ENCODE results near the gene PWWP2B. TPM values are rescaled to one million over a fixed set of nuclear protein-coding genes. Genes with fewer than 3 reads are reported as not detected.

PWWP2B gene
- total RNA-seq, 4 donors from 2014 or later: 14.5 to 35.4 (median 27.3) TPM

DNA sequence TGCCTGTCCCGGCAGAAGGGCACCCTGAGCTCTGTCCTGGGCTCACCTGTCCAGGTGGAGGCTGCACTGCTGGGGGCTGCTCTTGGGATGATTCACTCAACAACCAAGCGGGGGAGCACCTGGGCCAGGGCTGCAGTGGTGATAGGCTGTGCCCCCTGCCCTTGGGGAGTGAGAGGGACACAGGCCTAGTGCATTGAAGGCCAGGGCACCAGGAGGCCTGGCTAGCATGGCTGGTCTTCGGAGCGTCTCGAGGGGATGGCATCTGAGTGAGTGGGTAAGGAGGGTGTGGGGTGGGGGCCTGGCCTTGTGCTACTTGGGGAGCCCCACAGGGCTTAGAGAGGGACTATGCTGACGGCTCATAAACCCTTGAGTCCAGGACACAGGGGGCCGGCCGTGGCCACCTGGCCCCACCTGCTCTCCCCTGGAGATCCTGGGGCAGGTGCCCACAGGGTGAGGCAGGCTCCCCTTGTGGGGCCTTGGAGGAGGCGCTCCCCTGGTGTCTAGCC is 3.1 kb downstream of the PWWP2B start:
- no peaks in the 10 kb centered on the region for H3K9me3 ChIP-seq
- peak; percentile 1 to 27 for DNase-seq
- H3K4me3 ChIP-seq (replicated peaks in 1 of 3): no peak overlapping the region
- peaks cover 3 to 4% of the 10 kb centered on the region in 2 donors for H3K36me3 ChIP-seq
- TF ChIP-seq, protein P1, sequence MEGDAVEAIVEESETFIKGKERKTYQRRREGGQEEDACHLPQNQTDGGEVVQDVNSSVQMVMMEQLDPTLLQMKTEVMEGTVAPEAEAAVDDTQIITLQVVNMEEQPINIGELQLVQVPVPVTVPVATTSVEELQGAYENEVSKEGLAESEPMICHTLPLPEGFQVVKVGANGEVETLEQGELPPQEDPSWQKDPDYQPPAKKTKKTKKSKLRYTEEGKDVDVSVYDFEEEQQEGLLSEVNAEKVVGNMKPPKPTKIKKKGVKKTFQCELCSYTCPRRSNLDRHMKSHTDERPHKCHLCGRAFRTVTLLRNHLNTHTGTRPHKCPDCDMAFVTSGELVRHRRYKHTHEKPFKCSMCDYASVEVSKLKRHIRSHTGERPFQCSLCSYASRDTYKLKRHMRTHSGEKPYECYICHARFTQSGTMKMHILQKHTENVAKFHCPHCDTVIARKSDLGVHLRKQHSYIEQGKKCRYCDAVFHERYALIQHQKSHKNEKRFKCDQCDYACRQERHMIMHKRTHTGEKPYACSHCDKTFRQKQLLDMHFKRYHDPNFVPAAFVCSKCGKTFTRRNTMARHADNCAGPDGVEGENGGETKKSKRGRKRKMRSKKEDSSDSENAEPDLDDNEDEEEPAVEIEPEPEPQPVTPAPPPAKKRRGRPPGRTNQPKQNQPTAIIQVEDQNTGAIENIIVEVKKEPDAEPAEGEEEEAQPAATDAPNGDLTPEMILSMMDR (IDR thresholded peaks at IDR 0.05): no peak
- no peak for TF ChIP-seq POLR2A (IDR thresholded peaks at IDR 0.05)
- H3K27ac ChIP-seq: peak overlapping the region; percentile 85 to 95 (median 92)
- WGBS, 2 donors: 79 to 85% methylated on average over 6 to 7 of the region's 9 CpGs
- intact Hi-C loops (cut with DNase I): no loop called here
- H3K27me3 ChIP-seq: no peaks in the 10 kb centered on the region
- peaks cover 50 to 63% of the 10 kb centered on the region in 2 donors for H3K4me1 ChIP-seq

DNA sequence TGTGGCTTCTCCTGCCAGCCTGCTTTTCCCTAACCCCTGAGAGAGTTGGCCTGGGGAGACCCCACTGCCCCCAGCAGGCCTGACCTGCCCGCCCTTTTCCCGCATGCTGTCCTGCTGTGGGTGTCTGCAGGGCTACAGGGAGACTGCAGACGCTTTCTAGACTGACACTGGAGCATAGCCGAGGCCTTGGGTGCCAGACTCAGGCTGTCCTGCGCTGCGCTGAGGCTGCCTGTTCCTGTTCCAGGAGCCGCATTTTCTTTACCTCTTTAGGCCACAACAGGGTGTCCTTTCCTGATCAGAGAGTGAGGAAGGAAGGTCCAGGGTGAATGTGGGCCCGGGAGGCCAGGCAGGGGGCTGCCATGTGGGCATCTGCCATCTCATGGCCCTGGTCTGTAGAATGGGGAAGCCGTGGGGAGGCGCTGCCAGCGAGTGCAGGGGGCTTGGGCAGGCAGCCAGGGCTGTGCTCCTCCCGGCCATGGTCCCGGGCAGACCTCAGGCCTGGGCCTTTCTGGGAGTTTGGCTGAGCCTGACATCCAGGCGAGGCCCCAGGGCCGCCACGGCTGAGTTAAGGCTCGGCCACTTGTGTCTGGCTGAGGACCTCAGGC is 3.6 kb downstream of the PWWP2B start:
- 37 to 65% methylated on average over 4 to 7 of the region's 17 CpGs for WGBS, 2 donors
- DNase-seq: peak; percentile 90 to 91
- Histone ChIP-seq H3K4me3 (replicated peaks in 1 of 3) (no peak overlapping the region), H3K27me3 (no peaks in the 10 kb centered on the region), H3K4me1 (peaks cover 44 to 57% of the 10 kb centered on the region in 2 donors), H3K27ac (peak overlapping the region; percentile 85 to 95 (median 92)), H3K36me3 (peaks cover 9 to 10% of the 10 kb centered on the region in 2 donors), H3K9me3 (no peaks in the 10 kb centered on the region)
- TF ChIP-seq, protein P1 (IDR thresholded peaks at IDR 0.05): no peak
- TF ChIP-seq POLR2A (IDR thresholded peaks at IDR 0.05): no peak
- intact Hi-C loops (cut with DNase I): no loop called here

DNA sequence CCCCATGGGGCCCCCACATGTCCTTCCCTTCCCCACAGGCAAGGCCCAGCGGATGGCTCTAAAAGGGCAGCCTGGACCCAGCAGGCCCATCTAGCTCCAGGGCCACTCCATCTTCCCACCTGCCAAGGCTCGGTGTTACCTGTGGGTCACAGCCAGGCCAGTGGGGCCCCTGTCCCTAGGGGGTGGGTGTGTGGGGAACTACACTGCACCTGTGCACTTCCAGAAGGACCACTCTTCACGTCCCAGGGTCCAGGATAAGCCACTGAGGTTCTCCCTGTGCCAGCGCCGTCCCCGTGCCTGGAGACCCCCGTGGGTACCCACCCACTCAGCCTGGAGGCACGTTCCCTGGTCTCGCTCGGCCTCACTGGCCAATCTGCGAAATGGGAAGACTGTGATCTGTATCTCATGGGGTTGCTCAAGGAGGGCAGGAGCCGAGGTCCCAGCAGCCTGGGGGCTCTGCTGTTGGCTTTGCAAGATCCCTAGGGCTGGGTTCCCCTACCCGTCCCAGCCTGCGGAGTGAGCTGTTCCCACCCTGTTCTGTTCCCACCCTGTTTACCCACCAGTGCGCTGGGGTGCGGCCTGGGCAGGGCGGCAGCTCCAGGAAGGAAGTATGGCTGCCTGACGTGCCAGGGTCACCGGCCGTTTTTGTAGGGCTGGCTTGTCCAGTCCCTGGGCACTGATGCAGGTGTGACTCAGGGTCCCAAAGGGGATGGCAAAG is 4.6 kb downstream of the PWWP2B start:
- no peaks in the 10 kb centered on the region for H3K27me3 ChIP-seq
- H3K36me3 ChIP-seq: peaks cover 18 to 19% of the 10 kb centered on the region in 2 donors
- no peaks in the 10 kb centered on the region for H3K9me3 ChIP-seq
- intact Hi-C loops (cut with DNase I): no loop called here
- WGBS, 2 donors: 75 to 90% methylated on average over 4 to 18 of the region's 20 CpGs
- TF ChIP-seq, protein P1 (IDR thresholded peaks at IDR 0.05): no peak
- no peak for TF ChIP-seq POLR2A (IDR thresholded peaks at IDR 0.05)
- no peak overlapping the region for H3K4me3 ChIP-seq (replicated peaks in 1 of 3)
- peaks cover 40 to 57% of the 10 kb centered on the region in 2 donors for H3K4me1 ChIP-seq
- peak overlapping the region; percentile 85 to 95 (median 92) for H3K27ac ChIP-seq
- peak; percentile 4 to 17 for DNase-seq

DNA sequence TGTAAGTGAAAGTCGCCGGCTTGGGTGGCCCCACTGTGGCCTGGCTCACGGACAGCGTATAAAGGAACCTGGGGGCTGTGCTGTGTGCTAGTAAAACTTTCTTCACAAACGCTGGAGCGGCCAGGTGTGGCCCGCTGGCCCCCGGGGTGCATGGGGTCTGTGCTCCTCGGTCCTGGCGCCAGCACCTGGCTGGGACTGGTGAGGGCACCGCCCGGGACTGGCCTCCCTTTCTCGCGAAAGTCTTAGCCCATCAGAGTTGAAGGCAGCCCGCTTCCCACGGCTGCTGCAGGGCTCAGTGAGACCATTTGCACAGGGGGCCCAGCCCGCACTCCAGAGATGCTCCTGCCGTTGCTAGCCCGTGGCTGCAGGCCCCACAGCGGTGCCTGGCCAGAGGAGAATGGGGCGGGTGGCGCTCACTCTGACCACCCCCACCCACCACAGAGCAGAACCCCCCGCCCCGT is 5.8 kb downstream of the PWWP2B start:
- Histone ChIP-seq H3K4me3 (replicated peaks in 1 of 3) (no peak overlapping the region), H3K27me3 (no peaks in the 10 kb centered on the region), H3K4me1 (peaks cover 51 to 68% of the 10 kb centered on the region in 2 donors), H3K36me3 (peaks cover 18 to 24% of the 10 kb centered on the region in 2 donors), H3K27ac (no peak overlapping the region), H3K9me3 (no peaks in the 10 kb centered on the region)
- no peak for DNase-seq
- no peak for TF ChIP-seq POLR2A (IDR thresholded peaks at IDR 0.05)
- TF ChIP-seq, protein P1 (IDR thresholded peaks at IDR 0.05): no peak
- intact Hi-C loops (cut with DNase I): no loop called here
- 84 to 86% methylated on average over 17 of the region's 24 CpGs for WGBS, 2 donors
